K562 (cell line): ENCODE data around the gene THSD8. TPM values are rescaled to one million over a fixed set of nuclear protein-coding genes. Genes with fewer than 3 reads are reported as not detected.

Experiments
- ATAC-seq: fragments of 200-7000 bp; cut with Tn5 transposase; 3 replicates; pipeline ENCODE4 v1.9.1; 2020; ENCODE audit warnings: moderate library complexity
- BruUV-seq: library from RNA; stranded (reverse); fragments of 400-500 nt; replicated peaks from 2 replicates; lab custom pipeline; 2021; lab: Mats Ljungman, UMichigan
- CTCF ChIA-PET: fragments of 300-600 bp; formaldehyde crosslinking; extraction: SDS; loops from one replicate; lab custom pipeline; 2021; ENCODE audit warnings: low intra/inter-chr PET ratio; lab: Yijun Ruan, JAX
- POLR2A ChIA-PET: fragments of 300-600, 350-650 bp; sonication (Branson Sonifier 250); formaldehyde crosslinking; extraction: SDS; loops from one replicate; lab custom pipeline; 2021; ENCODE audit warnings: antibody characterized with exemption, inconsistent platforms; lab: Yijun Ruan, JAX
- DNase-seq, 4 experiments: peaks; one replicate each; pipeline versions ENCODE4 v3.0.0 to v3.0.0-alpha.2; 2011 to 2018; ENCODE audit warnings: low spot score in 3 of 4, mixed read lengths in 3 of 4; ENCODE audit errors: extremely low read depth in 1 of 4
- FAIRE-seq: peaks from 2 replicates; lab custom pipeline; 2011; peaks lifted over from hg19 to GRCh38; lab: Jason Lieb, UNC
- H2AFZ ChIP-seq: 2 replicates; pipeline ENCODE4 v1.6.0; 2011; ENCODE audit warnings: low read depth, low read length, control low read depth, inconsistent platforms
- H3K27ac ChIP-seq: fragments of 200-600 bp; 3 replicates; pipeline ENCODE4 v1.8.0; 2011; ENCODE audit warnings: low read depth, mild to moderate bottlenecking, control low read depth, inconsistent platforms, low read length, moderate library complexity, mixed read lengths; ENCODE audit errors: extremely low read depth
- H3K27me3 ChIP-seq, 2 experiments: fragments of 300-600 bp in 1 of 2; 2 replicates in 1 of 2; 3 replicates in 1 of 2; pipeline versions ENCODE4 v1.6.0 to v1.8.0; 2011; ENCODE audit warnings: inconsistent platforms in 2 of 2, low read length in 2 of 2, mild to moderate bottlenecking in 1 of 2, mixed read lengths in 1 of 2, moderate library complexity in 1 of 2; ENCODE audit not compliant: control insufficient read depth in 2 of 2, insufficient read depth in 2 of 2
- H3K36me3 ChIP-seq: fragments of 300-600 bp; 3 replicates; pipeline ENCODE4 v1.8.0; 2011; ENCODE audit warnings: mild to moderate bottlenecking, low read length, inconsistent platforms; ENCODE audit not compliant: control insufficient read depth, insufficient read depth
- H3K4me1 ChIP-seq, 2 experiments: fragments of 200-600 bp in 1 of 2; replicated peaks in 1 of 2; 2 replicates in 1 of 2; 3 replicates in 1 of 2; pipeline versions ENCODE4 v1.5.1 to v1.8.0; 2011; ENCODE audit warnings: inconsistent platforms in 2 of 2, low read length in 2 of 2, mild to moderate bottlenecking in 1 of 2, mixed read lengths in 1 of 2, moderate library complexity in 1 of 2; ENCODE audit not compliant: control insufficient read depth in 2 of 2, insufficient read depth in 2 of 2
- H3K4me2 ChIP-seq: 2 replicates; pipeline ENCODE4 v1.6.1; 2011; ENCODE audit warnings: low read length, control low read depth, inconsistent platforms, mixed read lengths; ENCODE audit not compliant: insufficient read depth
- H3K4me3 ChIP-seq: fragments of 200-600 bp; sonication (generic), shearing (Covaris generic); 2 replicates; pipeline ENCODE4 v1.5.1; 2016; ENCODE audit warnings: control low read depth, inconsistent platforms
- H3K79me2 ChIP-seq: fragments of 200-600 bp; 3 replicates; pipeline ENCODE4 v1.8.0; 2011; ENCODE audit warnings: low read length, inconsistent platforms; ENCODE audit not compliant: control insufficient read depth, insufficient read depth
- H3K9ac ChIP-seq, 2 experiments: 2 replicates each; pipeline versions ENCODE4 v1.6.0 to v1.6.1; 2011; ENCODE audit warnings: low read depth in 2 of 2, low read length in 2 of 2, control low read depth in 1 of 2, inconsistent platforms in 1 of 2, mild to moderate bottlenecking in 1 of 2, mixed read lengths in 1 of 2; ENCODE audit not compliant: insufficient read depth in 1 of 2
- H3K9me1 ChIP-seq: one replicate; pipeline ENCODE4 v1.6.0; 2011; ENCODE audit warnings: inconsistent platforms, mild to moderate bottlenecking, low read length, moderate library complexity; ENCODE audit not compliant: control insufficient read depth, insufficient read depth
- H3K9me3 ChIP-seq: replicated peaks from 2 replicates; pipeline ENCODE4 v1.5.1; 2011; ENCODE audit warnings: low read depth, low read length, inconsistent platforms; ENCODE audit not compliant: control insufficient read depth, insufficient read depth
- H4K20me1 ChIP-seq: replicated peaks from 2 replicates; pipeline ENCODE4 v1.6.1; 2011; ENCODE audit warnings: low read length, inconsistent platforms, mixed read lengths; ENCODE audit not compliant: control insufficient read depth, insufficient read depth
- ARHGAP35 ChIP-seq: fragments of 450-650 bp; IDR thresholded peaks from 2 replicates; pipeline ENCODE4 v1.6.1; 2018; ENCODE audit not compliant: partially characterized antibody
- CAMTA2 ChIP-seq: fragments of 250-450 bp; sonication (Bioruptor Pico); conservative IDR thresholded peaks from 2 replicates; pipeline ENCODE4 v1.5.1; 2022
- DDX20 ChIP-seq: fragments of 450-650 bp; IDR thresholded peaks from 2 replicates; pipeline ENCODE4 v1.6.1; 2016; ENCODE audit warnings: missing genetic modification characterization, low read depth, mild to moderate bottlenecking, missing compliant biosample characterization, moderate library complexity
- E2F1 ChIP-seq: sonication (generic); formaldehyde crosslinking; IDR thresholded peaks from 2 replicates; pipeline ENCODE4 v1.8.1; 2023; ENCODE audit warnings: mild to moderate bottlenecking, missing genetic modification reagents, moderate library complexity
- FOXK2 ChIP-seq, 2 experiments: fragments of 450-650 bp; IDR thresholded peaks in 1 of 2; conservative IDR thresholded peaks in 1 of 2; 2 replicates each; pipeline ENCODE4 v1.6.1; 2016; ENCODE audit warnings: low read depth in 2 of 2, mild to moderate bottlenecking in 1 of 2
- KDM5B ChIP-seq: fragments of 200-600 bp; sonication (generic); IDR thresholded peaks from 2 replicates; pipeline ENCODE4 v1.6.1; 2012; ENCODE audit warnings: low read depth, mild to moderate bottlenecking, moderate library complexity, low read length, control low read depth, inconsistent platforms; ENCODE audit not compliant: insufficient replicate concordance
- MECOM ChIP-seq: fragments of 250-450 bp; sonication (Bioruptor Pico); IDR thresholded peaks from 2 replicates; pipeline ENCODE4 v1.8.0; 2022; ENCODE audit warnings: inconsistent platforms
- MIER1 ChIP-seq: fragments of 450-650 bp; IDR thresholded peaks from 2 replicates; pipeline ENCODE4 v1.6.1; 2016; ENCODE audit warnings: antibody characterized with exemption, mild to moderate bottlenecking, low read depth
- TBL1XR1 ChIP-seq, 2 experiments: IDR thresholded peaks; 2 replicates each; pipeline ENCODE4 v1.6.1; 2012; ENCODE audit warnings: improper control_type of control experiment in 2 of 2, low read length in 2 of 2, mild to moderate bottlenecking in 1 of 2
- THAP7 ChIP-seq: fragments of 250-450 bp; sonication (Bioruptor Pico); IDR thresholded peaks from 2 replicates; pipeline ENCODE4 v1.5.0; 2021
- ZBTB43 ChIP-seq: sonication (generic); formaldehyde crosslinking; IDR thresholded peaks from 2 replicates; pipeline ENCODE4 v1.8.0; 2023; ENCODE audit warnings: mild to moderate bottlenecking, missing genetic modification reagents
- ZFP1 ChIP-seq: fragments of 450-650 bp; formaldehyde crosslinking; IDR thresholded peaks from 2 replicates; pipeline ENCODE4 v1.4.0; 2020; ENCODE audit warnings: mild to moderate bottlenecking, mixed read lengths
- ZFP91 ChIP-seq: sonication (generic); formaldehyde crosslinking; IDR thresholded peaks from 2 replicates; pipeline ENCODE4 v1.8.0; 2022; ENCODE audit warnings: mild to moderate bottlenecking, missing genetic modification reagents
- ZNF76 ChIP-seq: fragments of 250-450 bp; sonication (Bioruptor Pico); IDR thresholded peaks from 2 replicates; pipeline ENCODE4 v1.4.0; 2020; ENCODE audit warnings: mild to moderate bottlenecking, moderate library complexity, borderline replicate concordance
- ZNF766 ChIP-seq: fragments of 200-800 bp; sonication (Bioruptor generic); conservative IDR thresholded peaks from 2 replicates; pipeline ENCODE4 v1.6.1; 2016; ENCODE audit warnings: missing genetic modification characterization, missing compliant biosample characterization
- ZNF830 ChIP-seq: fragments of 250-450 bp; sonication (Bioruptor Pico); IDR thresholded peaks from 2 replicates; pipeline ENCODE4 v1.5.0; 2021; ENCODE audit warnings: mild to moderate bottlenecking
- WGBS: fragments of 100-300 bp; shearing (Covaris generic); methylation state at CpG from one replicate; pipeline ENCODE4 v1.1.6; 2016; ENCODE audit warnings: low coverage, mixed read lengths; ENCODE audit not compliant: insufficient coverage; ENCODE audit errors: missing lambda C conversion rate; 5-methylcytosine and 5-hydroxymethylcytosine counted together
- in situ Hi-C: fragments of 300-500 bp; cut with MboI; formaldehyde crosslinking; loops from 4 replicates; pipeline ENCODE4 v1.15.0; 2018; ENCODE audit warnings: inconsistent platforms, mixed read lengths
- intact Hi-C: fragments of 100-400 bp; cut with micrococcal nuclease; formaldehyde crosslinking; loops from 2 replicates; pipeline ENCODE4 v1.14.2; 2022
- polyA plus RNA-seq, 8 experiments: library from polyadenylated mRNA; depleted of rRNA in 4 of 8; stranded (reverse) in 5 of 8; unstranded in 3 of 8; fragments of >200 nt; fragmentation: Nextera tagmentation in 2 of 8; fragmentation: Illumina TruSeq in 1 of 8; extraction: Ambion mirVana in 2 of 8; extraction: Trizol in 1 of 8; gene quantifications; 2 replicates each; pipeline versions ENCODE4 v1.2.1 to v1.2.3, GENCODE V29; 2011 to 2014; ENCODE audit warnings: inconsistent platforms in 1 of 8, missing spikeins in 1 of 8
- total RNA-seq, 7 experiments: library from RNA; depleted of rRNA in 6 of 7; stranded (reverse); fragments of >200 nt in 6 of 7; fragmentation: Illumina TruSeq in 2 of 7; extraction: Trizol in 2 of 7; gene quantifications; 2 replicates each; pipeline versions ENCODE4 v1.2.1 to v1.2.3, GENCODE V29; 2011 to 2021; ENCODE audit warnings: low replicate concordance in 1 of 7

THSD8 gene
- total and polyA plus RNA-seq, 9 of the 15 experiments (the other 6 are each of a cell fraction or from before 2014, with no cell fraction given): 8.4 to 42.4 (median 19.9) TPM; not detected in 2

- intact Hi-C loops: no loop called here
- BruUV-seq: no TSS peak
- TF ChIP-seq THAP7 (CRISPR knock-in tag) (0 out of 2 replicates have a peak, but pooled peaks have one; percentile 80), KDM5B (peak; percentile 6), MECOM (CRISPR knock-in tag) (no peak), CAMTA2 (0 out of 2 replicates have a peak, but pooled peaks have one; percentile 31), ZFP1 (CRISPR knock-in tag) (no peak), ZNF830 (no peak), MIER1 (no peak), ZFP91 (CRISPR knock-in tag) (no peak), ZBTB43 (CRISPR knock-in tag) (0 out of 2 replicates have a peak, but pooled peaks have one; percentile 57), FOXK2 (conservative IDR thresholded peaks at IDR 0.05 in 1 of 2, IDR thresholded peaks at IDR 0.05 in 1 of 2; ENCODE audit: low read depth in 2 of 2) (no peak), ZNF766 (no peak; the same call in 1 of the 2 replicates), ZNF76 (CRISPR knock-in tag) (no peak; the same call in 1 of the 2 replicates), E2F1 (peak; percentile 74; the same call in 1 of the 2 replicates), DDX20 (no peak), TBL1XR1 (IDR thresholded peaks at IDR 0.05; ENCODE audit: low read length in 2 of 2) (peak in 1 of 2 experiments; percentile 11; a peak in 1 of 4 replicates), ARHGAP35 (no peak)
Observed at GRCh38 chr19:12782424-12783290, 19.2 kb upstream of the THSD8 start.

More at GRCh38 chr19:12782424-12783290, 19.2 kb upstream of the THSD8 start:
- Histone ChIP-seq H3K9me1 (no peaks in the 10 kb centered on the region), H3K9ac (peak overlapping the region; percentile 72 to 91), H2AFZ (peak overlapping the region; percentile 93), H4K20me1 (no peaks in the 10 kb centered on the region), H3K36me3 (no peaks in the 10 kb centered on the region), H3K9me3 (no peaks in the 10 kb centered on the region), H3K4me3 (peak overlapping the region; percentile 43), H3K4me2 (peak overlapping the region; percentile 78), H3K4me1 (peaks cover 64 to 76% of the 10 kb centered on the region in 2 experiments), H3K79me2 (no peaks in the 10 kb centered on the region), H3K27ac (peak overlapping the region; percentile 97), H3K27me3 (no peaks in the 10 kb centered on the region)
- FAIRE-seq (no peak), ATAC-seq (peak; percentile 65), DNase-seq (peak; percentile 84 to 89 (median 87))
- 2% methylated on average over 56 of the region's 88 CpGs for WGBS
- CTCF ChIA-PET: interaction anchor here (0.7 kb wide), 1 partner anchor 183 kb away, joined by 3 read pairs; no protein-coding TSS in a partner anchor
- in situ Hi-C loops: no loop called here
- POLR2A ChIA-PET: interaction anchor here (1.0 to 2.2 kb wide), 3 partner anchors 9 to 98 kb away, joined by 3 to 39 read pairs (median 4); partner anchors contain the start of genes DNASE2 and JUNB
